Measurements from ENCODE around the gene SPATA3.
"Not testable (repeated sequence)": the region's sequence is repeated elsewhere in the genome, so short reads cannot be mapped to it uniquely, and the experiment has no call there.

The SPATA3 gene

DNA sequence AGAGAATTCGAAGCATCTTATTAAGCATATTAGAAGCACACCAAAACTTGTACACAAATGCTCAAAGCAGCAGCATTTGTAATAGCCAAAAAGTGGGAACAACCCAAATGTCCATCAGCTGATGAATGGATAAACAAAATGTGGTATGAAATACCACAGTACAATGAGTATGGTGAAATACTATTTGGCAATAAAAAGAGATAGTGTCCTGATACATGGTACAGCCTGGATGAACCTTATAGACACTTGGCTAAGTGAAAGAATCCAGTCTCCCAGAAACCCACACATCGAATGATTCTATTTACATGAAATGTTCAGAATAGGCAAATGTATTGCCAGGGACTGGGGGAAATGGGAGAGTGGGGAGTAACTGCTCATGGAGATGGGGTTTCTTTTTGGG, 3.0 kb downstream of the SPATA3 start:
- no peak for DNase-seq (ENCODE audit: low read depth)

GRCh38 chr2:230999477-230999876, 3.6 kb downstream of the SPATA3 start:
- DNase-seq (ENCODE audit: low read depth) = no peak

- no peak for DNase-seq (ENCODE audit: low read depth)
These were observed 4.4 kb downstream of the SPATA3 start for GRCh38 chr2:231000211-231000904.

GRCh38 chr2:231001036-231001435, 5.1 kb downstream of the SPATA3 start:
- no peak for DNase-seq (ENCODE audit: low read depth)

DNA sequence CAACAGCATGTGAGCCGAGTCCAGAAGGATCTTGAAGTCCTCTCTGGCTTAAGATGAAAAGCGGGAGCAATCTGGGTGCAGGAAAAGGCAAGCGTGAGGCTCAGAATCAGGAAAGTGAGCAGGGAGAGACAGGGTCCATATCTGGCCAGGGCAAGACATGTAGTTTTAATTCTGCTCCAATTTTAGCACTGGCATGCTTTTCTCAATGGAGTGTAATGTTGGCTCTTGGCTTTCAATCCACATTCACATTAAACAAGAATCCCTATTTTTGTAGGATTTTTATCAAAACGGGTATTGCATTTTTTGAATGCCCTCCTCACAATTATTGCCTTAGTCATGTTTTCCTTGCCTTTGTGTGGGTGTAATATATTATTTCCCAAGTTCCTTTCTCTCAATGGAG, 6.0 kb downstream of the SPATA3 start:
- DNase-seq (ENCODE audit: low read depth) = no peak

DNA sequence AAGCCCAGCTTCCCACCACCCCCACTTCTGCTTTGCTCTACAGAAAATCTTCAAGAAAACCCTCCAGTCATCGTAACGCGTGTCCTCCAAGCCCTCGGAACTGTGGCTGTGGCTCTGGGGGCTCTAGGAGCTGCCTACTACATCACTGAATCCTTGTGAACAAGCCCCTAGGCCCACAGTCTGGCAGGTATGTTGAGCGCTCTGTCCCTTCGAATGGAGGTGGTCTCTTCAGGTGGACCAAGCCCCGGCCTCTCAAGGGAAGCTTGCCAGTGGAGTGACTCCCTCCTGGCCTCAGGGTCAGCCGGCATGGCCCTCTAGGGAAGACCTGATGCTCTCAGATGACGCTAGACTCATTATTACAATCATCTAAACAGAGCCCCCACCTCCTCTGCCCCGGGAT, 6.7 kb downstream of the SPATA3 start:
- no peak for DNase-seq (ENCODE audit: low read depth)

- no peak for DNase-seq (ENCODE audit: low read depth)
These were observed 7.3 kb downstream of the SPATA3 start for GRCh38 chr2:231003186-231003585.

DNA sequence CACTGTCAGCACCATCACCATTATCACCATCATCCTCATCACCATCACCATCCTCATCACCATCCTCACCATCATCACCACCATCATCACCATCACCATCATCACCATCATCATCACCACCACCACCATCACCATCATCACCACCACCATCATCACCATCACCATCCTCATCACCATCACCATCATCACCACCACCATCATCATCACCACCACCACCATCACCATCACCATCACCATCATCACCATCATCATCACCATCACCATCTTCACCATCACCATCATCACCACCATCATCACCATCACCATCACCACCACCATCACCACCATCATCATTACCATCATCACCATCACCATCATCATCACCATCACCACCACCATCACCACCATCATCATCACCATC, 9.0 kb downstream of the SPATA3 start:
- DNase-seq (ENCODE audit: low read depth) = not testable (repeated sequence)

GRCh38 chr2:231007286-231008098, 11.6 kb downstream of the SPATA3 start:
- no peak for DNase-seq (ENCODE audit: low read depth)

GRCh38 chr2:231008131-231008530, 12.2 kb downstream of the SPATA3 start:
- no peak for DNase-seq (ENCODE audit: low read depth)

- no peak for DNase-seq (ENCODE audit: low read depth)
These were observed 13.5 kb downstream of the SPATA3 start for GRCh38 chr2:231009236-231009919.

- DNase-seq (ENCODE audit: low read depth) = no peak
These were observed 14.3 kb downstream of the SPATA3 start for GRCh38 chr2:231010201-231010730.

GRCh38 chr2:231011526-231011925, 15.6 kb downstream of the SPATA3 start:
- no peak for DNase-seq (ENCODE audit: low read depth)

DNA sequence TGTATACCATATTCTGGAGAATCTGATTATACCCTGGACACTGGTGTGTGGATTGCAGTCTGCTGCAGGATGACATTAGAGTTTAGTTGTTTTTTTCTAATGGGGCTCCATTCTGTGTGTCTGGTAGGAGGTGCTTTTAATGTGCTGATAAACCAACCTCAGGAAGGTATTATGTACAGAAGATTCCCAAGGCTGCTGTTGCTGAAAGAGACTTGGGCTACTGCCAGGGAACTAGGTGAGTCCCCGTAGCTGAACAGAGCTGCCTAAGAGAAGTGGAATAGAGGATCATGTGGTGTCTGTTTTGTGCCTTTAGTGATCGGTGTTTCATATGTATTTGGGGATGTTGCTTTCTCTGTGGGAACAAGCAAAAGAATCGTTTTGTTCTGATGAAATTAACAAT, 16.5 kb downstream of the SPATA3 start:
- no peak for DNase-seq (ENCODE audit: low read depth)

DNA sequence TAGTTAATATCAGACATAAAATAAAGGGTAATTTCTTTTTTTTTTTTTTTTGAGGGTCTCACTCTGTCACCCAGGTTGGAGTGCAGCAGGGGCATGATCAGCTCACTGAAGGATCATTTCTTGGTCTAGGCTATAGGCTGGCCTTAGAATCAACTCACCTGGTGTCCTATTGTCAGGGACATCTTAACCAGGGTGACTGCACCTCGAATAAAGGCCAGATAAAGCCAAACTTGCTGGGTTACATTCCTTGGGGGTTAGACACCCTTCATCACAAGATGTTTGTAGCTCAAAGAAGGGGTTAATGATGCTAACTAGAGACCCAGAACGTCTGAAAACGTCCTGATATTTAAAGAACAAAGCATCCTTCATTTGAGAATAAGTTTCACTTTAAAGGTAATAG, 17.9 kb downstream of the SPATA3 start:
- no peak for DNase-seq (ENCODE audit: low read depth)

- no peak for DNase-seq (ENCODE audit: low read depth)
These were observed 19.6 kb downstream of the SPATA3 start for GRCh38 chr2:231015478-231015877.

GRCh38 chr2:231015926-231016325, 20.0 kb downstream of the SPATA3 start:
- no peak for DNase-seq (ENCODE audit: low read depth)

DNA sequence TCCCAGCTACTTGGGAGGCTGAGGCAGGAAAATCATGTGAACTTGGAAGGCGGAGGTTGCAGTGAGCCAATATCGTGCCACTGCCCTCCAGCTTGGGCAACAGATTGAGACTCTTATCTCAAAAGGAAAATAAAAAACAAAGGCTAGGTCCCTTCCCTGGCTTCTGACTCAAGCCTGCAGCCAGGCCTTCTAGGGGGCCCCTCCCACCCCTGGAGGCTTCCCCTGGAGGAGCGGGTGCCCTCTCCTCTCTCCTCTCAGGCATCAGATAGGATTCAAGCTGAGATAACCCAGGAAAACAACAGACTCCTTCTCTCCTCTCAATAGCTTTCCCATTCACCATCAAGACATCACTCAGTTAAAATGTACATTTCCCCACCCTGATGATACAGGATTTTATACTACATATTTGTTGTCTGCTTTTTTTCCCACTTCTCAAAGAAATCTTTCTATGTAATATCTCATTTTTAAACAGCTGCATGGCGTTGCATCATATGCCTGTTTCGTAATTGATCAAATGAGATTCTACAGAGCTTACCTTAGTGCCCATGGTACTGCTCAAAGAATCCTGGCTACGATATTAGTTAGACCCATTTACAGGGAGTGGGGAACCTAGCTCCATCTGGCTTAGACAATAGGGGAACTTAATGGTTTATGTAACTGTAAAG, 20.8 kb downstream of the SPATA3 start:
- DNase-seq (ENCODE audit: low read depth) = no peak

- no peak for DNase-seq (ENCODE audit: low read depth)
These were observed 21.3 kb downstream of the SPATA3 start for GRCh38 chr2:231017231-231017598.

GRCh38 chr2:231018184-231018583, 22.3 kb downstream of the SPATA3 start:
- DNase-seq (ENCODE audit: low read depth) = no peak

DNA sequence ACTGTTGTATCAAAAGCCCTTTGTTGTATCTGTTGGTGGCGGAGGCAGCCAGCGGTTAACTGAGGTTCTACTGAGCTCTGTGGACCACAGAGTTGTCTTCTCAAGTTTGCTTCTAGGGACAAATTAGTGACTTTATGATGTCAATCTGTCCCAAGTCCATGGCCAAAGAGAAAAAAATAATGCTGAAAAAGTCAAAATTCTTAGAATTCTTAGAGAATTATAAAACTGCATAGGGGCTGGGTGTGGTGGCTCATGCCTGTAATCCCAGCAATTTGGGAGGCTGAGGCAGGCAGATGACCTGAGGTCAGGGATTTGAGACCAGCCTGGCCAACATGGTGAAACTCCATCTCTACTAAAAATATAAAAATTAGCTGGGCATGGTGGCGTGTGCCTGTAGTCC, 29.1 kb downstream of the SPATA3 start:
- DNase-seq (ENCODE audit: low read depth) = not testable (repeated sequence)

DNA sequence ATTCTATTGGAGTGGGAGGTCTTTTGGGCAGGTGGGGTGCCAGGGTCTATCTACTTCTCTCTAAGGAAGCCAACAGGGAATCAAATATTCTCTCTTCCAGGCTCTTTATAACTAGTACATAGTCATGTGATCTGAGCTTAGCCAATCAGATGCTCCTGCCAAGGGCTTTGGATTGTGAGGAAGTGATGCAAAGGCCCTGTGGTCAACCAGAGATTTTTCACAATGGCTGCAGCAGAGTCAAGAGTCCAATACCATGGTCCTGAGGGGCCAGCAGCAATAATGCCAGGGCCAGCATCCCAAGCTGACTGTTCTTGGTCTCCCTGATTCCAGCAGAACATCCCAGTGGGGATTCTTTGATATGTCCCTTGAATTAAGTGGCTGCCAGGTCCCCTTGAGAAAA, 33.0 kb downstream of the SPATA3 start:
- DNase-seq (ENCODE audit: low read depth) = no peak

Data from stimulated activated CD4-positive, alpha-beta T cell treated with anti-CD3 and anti-CD28 coated beads, Interleukin-2, amount 100 ng/mL, for 4 hours (primary cell).